EH (cell line): ENCODE measurements around the gene FOXI1.
"Not testable (repeated sequence)": the region's sequence is repeated elsewhere in the genome, so short reads cannot be mapped to it uniquely, and the experiment has no call there.

Source experiments
- DNase-seq: peaks from one replicate; pipeline ENCODE4 v3.0.0-alpha.2; 2015; ENCODE audit warnings: low read depth

FOXI1 gene

DNA sequence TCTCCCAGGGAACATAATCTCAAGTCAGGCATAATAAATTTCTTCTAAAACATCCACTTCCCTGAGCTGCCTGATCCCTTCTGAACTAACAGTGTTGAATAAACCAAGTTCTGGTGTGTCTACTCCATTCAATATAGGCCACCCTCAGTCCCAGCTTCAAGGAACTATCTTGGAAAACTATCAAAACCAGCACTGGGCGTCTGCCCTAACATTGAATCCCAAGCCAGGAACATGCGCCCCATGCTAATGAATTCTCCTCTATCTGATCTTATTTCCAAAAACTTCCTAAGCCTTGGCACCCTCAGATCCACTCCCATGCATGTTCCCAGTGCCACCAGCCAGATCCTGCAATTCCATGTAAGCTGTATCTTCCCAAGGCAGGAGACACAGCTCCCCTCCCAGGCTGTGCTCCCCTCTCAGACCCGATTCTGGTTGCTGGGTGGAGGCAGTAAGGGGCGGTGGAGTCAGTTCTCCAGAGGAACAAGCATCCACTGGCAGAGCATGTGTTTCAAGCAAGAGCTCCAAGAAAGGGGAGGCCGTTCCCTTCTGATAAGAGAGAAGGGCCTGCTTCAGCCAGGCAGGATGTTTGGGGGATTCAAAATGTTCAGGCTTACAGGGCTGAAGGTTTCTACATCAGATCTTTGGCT is 13.1 kb upstream of the FOXI1 start:
- DNase-seq: no peak

GRCh38 chr5:170094329-170094728 is 11.4 kb upstream of the FOXI1 start:
- not testable (repeated sequence) for DNase-seq

GRCh38 chr5:170095646-170096045 is 10.1 kb upstream of the FOXI1 start:
- DNase-seq: peak; percentile 40

DNA sequence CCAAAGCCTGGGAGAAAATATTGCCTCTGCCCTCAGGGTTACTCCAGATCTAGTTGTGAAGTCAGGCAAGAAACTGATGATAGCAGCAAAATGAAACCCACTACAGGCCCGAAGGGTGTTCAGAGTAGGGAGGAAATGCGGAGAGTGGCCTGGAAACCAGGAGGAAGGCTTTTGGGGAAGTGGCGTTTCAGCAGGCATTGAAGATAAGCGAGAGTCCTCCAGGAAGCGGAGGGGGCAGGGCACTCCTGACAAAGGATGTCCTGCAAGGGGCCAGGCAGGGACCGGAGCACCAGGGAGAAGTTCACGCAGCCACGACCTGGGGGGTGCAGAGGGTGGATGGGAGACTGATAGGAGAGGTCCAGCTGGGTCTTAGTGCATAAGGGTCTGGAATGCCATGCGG is 7.8 kb upstream of the FOXI1 start:
- no peak for DNase-seq

GRCh38 chr5:170100066-170100943 is 5.4 kb upstream of the FOXI1 start:
- peak; percentile 75 for DNase-seq

GRCh38 chr5:170103447-170103846 is 2.2 kb upstream of the FOXI1 start:
- no peak for DNase-seq

DNA sequence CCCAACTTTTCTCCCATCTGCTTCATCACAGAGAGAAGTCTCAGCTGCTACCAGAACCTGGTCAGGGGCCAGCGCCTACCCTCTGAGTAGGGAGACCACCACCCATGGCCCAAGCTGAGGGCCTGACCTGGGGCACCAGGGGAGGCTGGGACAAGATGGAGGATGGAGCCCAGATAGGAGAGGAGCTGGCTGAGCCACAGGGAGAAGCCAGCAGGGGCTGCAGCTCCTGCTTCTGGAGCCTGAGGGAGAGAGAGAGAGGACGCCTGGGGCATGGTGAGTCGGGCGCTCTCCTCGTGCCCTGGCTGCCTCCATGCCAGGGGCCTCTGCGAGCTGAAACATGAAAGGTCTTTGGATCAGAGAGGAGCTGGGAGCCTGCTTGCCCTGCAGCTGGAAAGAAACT is 1.4 kb upstream of the FOXI1 start:
- DNase-seq: no peak

DNA sequence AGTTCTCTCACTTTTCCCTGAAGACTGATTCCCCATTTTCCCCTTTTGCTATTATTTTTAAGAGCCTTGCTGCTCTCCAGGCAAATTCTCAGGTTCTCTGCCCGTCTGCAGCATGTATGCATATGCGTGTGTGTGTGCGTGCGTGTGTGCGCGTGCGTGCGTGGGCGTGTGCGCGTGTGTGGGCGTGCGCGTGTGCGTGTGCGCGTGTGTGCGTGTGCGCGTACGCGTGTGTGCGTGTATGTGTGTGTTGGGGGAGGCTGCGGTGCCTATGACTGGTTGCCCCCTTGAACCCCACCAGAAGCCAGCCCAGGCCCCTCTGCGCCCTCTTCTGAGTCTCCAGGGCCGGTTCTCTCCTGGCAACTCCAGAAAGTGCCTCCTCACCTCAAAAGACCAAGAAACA is 987 bp upstream of the FOXI1 start:
- no peak for DNase-seq

DNA sequence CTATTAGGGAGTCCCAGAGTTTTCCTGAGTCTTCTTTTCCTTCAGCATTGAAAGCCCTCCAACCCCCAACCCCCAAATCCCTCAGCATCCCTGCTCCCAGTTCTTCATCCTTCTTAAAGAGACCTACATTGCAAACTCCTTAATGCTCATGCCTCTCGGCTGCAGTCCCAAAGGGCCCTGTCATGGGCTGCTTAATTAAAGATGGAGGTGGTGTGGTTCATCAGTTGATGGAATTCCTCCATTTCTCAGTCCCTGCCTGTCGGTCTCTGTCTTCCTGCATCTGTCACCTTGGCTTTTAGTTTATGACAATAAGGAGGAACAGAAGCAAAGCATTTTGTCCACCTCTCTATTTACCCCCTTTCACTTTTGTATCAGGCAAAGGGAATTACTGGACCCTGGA is 2.0 kb downstream of the FOXI1 start:
- DNase-seq: no peak

- DNase-seq: no peak
Measured at GRCh38 chr5:170108266-170108785, 2.6 kb downstream of the FOXI1 start.

DNA sequence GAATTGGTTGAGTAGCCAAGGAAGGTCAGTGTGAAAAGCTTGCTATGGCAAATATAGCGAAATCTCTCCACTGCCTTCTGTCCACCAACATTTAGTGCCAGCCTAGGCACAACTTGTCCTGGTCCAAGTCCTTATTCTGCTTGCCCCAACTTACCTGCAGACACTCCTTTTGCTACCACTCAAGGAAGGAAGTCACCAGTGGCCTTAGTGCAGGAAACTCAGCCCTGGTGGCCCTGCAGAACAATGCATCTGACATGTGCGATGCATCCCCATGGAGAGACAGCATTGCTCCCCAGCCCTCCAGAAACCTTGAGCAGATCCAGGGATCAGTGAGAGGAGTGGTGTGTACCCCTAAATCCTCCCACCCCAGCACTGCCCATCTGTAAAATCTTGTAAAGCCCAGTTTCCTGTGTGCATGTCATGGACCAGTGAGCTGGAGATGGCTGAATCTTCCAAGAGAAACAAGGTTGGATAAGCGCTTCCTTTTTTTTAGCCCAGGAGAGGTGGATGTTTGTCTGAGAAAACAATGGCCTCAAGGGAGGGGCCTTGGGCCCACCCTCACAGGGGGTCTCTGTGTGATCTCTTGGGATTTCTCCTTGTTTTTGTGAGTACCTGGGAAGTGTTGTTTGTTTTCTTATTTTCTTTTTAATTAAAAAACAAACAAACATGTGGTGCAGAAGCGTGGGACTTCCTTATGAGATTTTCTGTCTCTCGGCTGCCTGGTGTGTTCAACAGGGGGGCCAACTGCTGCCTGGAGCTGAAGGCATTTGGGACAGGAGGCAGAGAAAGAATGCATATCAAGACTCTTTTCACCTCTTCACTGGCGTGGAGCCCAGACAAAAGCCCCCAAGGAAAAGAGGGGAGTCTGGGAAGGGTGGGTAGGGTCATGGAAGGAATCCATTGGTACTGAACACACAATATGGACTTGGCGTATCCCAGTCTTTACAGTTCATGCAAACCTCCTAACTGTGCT is 3.6 kb downstream of the FOXI1 start:
- no peak for DNase-seq

- DNase-seq: no peak
Measured at GRCh38 chr5:170110403-170111087, 4.8 kb downstream of the FOXI1 start.

DNA sequence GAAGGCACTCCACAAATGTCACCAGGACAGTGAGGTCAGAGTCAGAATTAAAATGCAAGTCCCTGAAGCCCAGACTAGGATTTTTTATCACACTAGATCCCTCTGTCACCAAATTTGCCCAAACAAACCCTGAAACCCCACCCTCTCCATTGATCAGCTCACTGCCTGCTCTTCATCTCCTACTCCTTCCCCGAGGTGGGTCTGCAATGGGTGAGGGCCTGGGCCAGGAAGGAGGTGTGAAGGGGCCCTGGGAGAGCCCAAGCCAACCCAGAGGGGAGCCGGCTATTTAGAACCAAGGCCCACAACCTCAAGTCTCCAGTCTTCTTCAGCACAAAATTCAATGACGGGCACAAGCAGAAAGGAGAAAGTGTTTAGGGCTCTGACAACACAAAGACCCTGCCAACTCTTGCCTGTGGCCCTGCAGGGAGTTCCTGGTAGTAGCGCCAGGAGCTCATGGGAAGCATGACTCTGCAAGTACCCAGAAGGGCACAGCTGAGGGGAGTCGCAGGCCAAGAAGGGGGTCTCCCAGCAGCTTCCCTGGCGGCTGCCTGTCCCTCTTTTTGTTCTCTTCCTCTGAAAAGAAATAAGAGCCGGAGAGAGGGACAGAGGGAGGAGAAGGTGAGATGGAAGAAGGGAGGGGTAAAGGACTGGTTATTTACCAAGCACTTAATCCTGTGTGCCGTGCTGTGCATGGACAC is 5.5 kb downstream of the FOXI1 start:
- no peak for DNase-seq

- DNase-seq: no peak
Measured at GRCh38 chr5:170112876-170113521, 7.3 kb downstream of the FOXI1 start.

- DNase-seq: no peak
Measured at GRCh38 chr5:170113522-170113900, 7.8 kb downstream of the FOXI1 start.

DNA sequence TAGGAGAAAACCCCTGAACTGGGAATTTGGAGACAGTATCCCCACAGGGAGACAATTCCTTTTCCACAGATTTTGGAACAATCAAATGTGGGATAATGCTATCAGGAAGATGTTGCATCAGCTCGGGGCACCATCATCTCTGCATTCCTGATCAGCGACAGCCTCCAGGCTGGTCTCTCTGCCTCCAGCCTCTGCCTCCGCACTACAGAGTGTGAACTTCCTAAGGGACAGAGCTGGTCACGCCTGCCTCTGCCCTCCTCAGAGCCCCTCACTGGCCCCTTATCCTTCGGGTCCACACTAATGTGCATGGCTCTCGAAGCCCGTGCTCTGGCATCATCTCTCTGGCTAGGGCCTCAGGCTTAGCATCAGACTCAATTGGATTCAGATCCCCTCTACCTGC is 8.6 kb downstream of the FOXI1 start:
- no peak for DNase-seq

DNA sequence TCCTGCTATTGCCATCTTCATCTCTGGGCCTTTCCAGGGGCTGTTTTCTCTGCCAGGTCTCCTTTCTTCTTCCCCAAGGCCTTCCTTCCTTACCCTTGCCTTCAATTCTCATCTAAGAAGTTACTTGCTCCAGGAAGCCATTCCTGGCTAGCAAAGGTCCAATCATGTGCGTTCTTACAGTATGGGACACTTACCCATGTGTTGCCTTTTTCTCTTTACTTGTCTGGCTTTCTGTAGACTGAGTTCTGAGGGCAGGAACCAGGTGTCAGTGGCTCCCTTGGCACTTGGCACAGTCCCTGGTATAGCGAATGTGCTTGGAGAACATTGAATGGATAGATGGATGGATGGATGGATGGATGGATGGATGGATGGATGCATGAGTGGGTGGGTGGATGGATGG is 10.2 kb downstream of the FOXI1 start:
- no peak for DNase-seq

GRCh38 chr5:170117736-170118135 is 12.0 kb downstream of the FOXI1 start:
- DNase-seq: no peak

- DNase-seq: peak; percentile 85
Measured at GRCh38 chr5:170120576-170120975, 14.9 kb downstream of the FOXI1 start.

GRCh38 chr5:170121321-170121720 is 15.6 kb downstream of the FOXI1 start:
- DNase-seq: peak; percentile 46
